ENCODE data around the gene TMCO4. TPM values are rescaled to one million over a fixed set of nuclear protein-coding genes. Genes with fewer than 3 reads are reported as not detected.

The TMCO4 gene
- total RNA-seq, 1 donor from 2014 or later, result 13.0 TPM

DNA sequence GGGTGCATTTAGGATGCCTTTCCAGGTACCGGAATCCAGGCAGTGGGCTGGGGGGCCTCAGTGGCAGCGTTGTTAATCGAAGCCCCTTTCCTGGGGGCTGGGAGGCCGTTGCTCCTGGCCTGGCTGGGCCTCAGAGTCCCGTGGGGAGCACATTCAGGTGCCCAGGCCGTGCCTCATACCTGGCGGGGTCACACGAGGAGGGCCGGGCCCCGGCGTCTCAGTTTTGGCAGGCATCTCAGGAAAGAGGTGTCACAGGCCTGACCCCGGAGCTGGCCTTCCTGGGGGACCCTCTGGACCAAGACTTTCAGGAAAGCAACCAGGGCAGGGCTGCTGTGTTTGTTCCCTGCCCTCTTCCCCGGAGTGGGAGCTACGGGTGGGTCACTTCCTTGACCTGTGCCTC is 151.5 kb downstream of the TMCO4 start:
- Histone ChIP-seq H3K4me3 (ENCODE audit: low read depth, low read length) (no peak overlapping the region), H3K36me3 (ENCODE audit: control insufficient read depth, insufficient read depth, low read length) (no peaks in the 10 kb centered on the region), H3K27me3 (ENCODE audit: control insufficient read depth, insufficient read depth, low read length) (no peaks in the 10 kb centered on the region)
- no peak for DNase-seq (ENCODE audit: low read depth)
- TF ChIP-seq CTCF (IDR thresholded peaks at IDR 0.05; ENCODE audit: insufficient read depth, low read length, poor library complexity, severe bottlenecking), result no peak

GRCh38 chr1:19647643-19648042 is 152.1 kb downstream of the TMCO4 start:
- no peak for TF ChIP-seq CTCF (IDR thresholded peaks at IDR 0.05; ENCODE audit: insufficient read depth, low read length, poor library complexity, severe bottlenecking)
- no peaks in the 10 kb centered on the region for H3K27me3 ChIP-seq (ENCODE audit: control insufficient read depth, insufficient read depth, low read length)
- H3K4me3 ChIP-seq (ENCODE audit: low read depth, low read length), result no peak overlapping the region
- H3K36me3 ChIP-seq (ENCODE audit: control insufficient read depth, insufficient read depth, low read length), result no peaks in the 10 kb centered on the region
- no peak for DNase-seq (ENCODE audit: low read depth)

GRCh38 chr1:19646377-19647319 is 153.1 kb downstream of the TMCO4 start:
- no peak for TF ChIP-seq CTCF (IDR thresholded peaks at IDR 0.05; ENCODE audit: insufficient read depth, low read length, poor library complexity, severe bottlenecking)
- no peak for DNase-seq (ENCODE audit: low read depth)
- Histone ChIP-seq H3K4me3 (ENCODE audit: low read depth, low read length) (no peak overlapping the region), H3K36me3 (ENCODE audit: control insufficient read depth, insufficient read depth, low read length) (no peaks in the 10 kb centered on the region), H3K27me3 (ENCODE audit: control insufficient read depth, insufficient read depth, low read length) (no peaks in the 10 kb centered on the region)

DNA sequence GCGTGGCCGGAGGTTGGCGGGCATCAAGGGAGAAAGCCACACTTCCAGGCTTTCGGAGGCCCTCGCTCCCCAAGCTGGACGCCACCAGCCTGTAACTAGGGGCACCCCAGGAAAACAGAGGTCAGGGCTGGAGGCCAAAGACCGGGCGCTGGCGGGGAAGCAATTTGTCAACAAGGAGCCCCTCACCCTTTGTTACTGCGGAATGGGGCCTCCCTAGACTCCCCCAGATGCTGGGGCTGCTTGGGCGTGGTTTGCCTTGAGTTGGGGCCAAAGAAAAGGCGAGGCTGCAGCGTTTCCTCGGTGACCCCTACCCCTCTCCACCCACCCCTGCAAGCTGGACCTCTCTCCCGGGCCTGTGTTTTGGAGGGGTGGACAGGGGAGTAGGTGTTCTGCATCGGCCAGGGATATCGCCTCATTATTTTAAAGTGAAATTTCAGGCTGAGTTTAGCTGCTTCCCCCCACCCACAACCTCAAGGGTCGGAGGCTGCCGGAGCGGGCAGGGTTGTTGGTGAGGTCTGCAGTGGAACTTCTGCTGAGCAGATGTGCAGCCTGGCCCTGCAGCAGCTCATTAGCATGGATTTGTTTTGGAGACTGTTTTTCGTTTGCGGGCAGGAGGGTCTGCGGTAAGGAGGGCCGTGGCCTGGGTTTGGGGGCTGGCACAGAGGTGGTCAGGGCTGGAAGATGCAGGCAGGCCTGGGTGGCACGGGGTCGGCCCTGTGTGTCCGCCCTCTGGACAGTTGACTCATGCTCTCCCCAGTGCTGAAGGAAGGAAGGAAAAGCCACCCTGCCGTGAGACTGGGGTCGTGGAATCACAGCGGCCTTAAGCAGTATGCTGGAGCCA is 154.1 kb downstream of the TMCO4 start:
- no peaks in the 10 kb centered on the region for H3K36me3 ChIP-seq (ENCODE audit: control insufficient read depth, insufficient read depth, low read length)
- TF ChIP-seq CTCF (IDR thresholded peaks at IDR 0.05; ENCODE audit: insufficient read depth, low read length, poor library complexity, severe bottlenecking), result no peak
- peak overlapping the region; percentile 64 for H3K4me3 ChIP-seq (ENCODE audit: low read depth, low read length)
- H3K27me3 ChIP-seq (ENCODE audit: control insufficient read depth, insufficient read depth, low read length), result no peaks in the 10 kb centered on the region
- DNase-seq (ENCODE audit: low read depth), result no peak

DNA sequence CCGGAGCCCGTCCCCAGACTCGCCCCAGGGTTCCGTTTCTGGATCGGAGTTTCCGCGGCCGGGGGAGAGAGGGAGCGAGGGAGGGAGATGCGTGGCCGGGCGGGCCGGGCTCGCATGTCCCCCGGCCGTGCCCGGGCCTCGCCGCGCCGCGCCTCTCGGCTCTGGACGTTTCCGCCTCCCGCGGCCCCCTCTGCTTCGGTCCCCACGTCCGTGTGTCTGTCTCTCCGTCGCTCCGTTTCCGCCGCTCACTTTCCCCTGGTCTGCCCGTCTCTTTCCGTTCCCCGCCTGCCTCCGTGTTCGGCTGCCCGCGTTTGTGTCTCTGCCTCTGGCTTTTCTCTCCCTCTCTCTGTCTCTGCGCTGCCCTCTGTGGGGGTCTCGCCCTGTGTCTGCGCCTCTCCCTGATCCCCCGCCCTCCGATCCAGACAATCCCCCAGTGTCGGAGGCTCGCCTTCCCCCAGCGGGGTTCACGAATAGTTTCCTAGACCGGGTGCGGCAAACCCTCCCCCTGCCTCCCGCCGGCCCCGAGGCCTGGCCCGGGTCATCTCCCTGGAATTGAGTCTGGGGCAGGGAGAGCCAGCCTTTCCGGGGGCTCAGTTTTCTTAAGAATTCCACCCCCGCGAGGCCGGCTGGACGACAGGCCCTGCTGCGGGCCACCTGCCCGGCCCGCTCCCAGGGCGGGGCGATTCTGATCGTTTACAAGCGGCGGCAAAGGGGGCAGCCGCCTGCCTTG is 154.9 kb downstream of the TMCO4 start:
- DNase-seq (ENCODE audit: low read depth), result no peak
- no peaks in the 10 kb centered on the region for H3K36me3 ChIP-seq (ENCODE audit: control insufficient read depth, insufficient read depth, low read length)
- H3K4me3 ChIP-seq (ENCODE audit: low read depth, low read length), result peak overlapping the region; percentile 64
- no peaks in the 10 kb centered on the region for H3K27me3 ChIP-seq (ENCODE audit: control insufficient read depth, insufficient read depth, low read length)
- no peak for TF ChIP-seq CTCF (IDR thresholded peaks at IDR 0.05; ENCODE audit: insufficient read depth, low read length, poor library complexity, severe bottlenecking)
